ENCODE data around the gene SGPL1. TPM values are rescaled to one million over a fixed set of nuclear protein-coding genes. Genes with fewer than 3 reads are reported as not detected.

Gene SGPL1
- total RNA-seq, 1 experiment from 2014 or later: 52.6 TPM

GRCh38 chr10:70894416-70894815 lies 78.7 kb downstream of the SGPL1 start:
- H2BK5ac ChIP-seq (ENCODE audit: insufficient read length, low read length): no peak overlapping the region
- H3K27me3 ChIP-seq (ENCODE audit: insufficient read depth, low read length): no peaks in the 10 kb centered on the region
- no peak overlapping the region for H3T11ph ChIP-seq (ENCODE audit: low read length)
- no peak overlapping the region for H3K18ac ChIP-seq (ENCODE audit: insufficient read length, low read depth, low read length)
- H3K14ac ChIP-seq (ENCODE audit: insufficient read depth, low read length): no peak overlapping the region
- no peak overlapping the region for H3K4me2 ChIP-seq (ENCODE audit: insufficient read depth, insufficient read length, low read length)
- no peaks in the 10 kb centered on the region for H3K23me2 ChIP-seq (ENCODE audit: insufficient read length, low read depth, low read length, poor library complexity, severe bottlenecking)
- H4K91ac ChIP-seq (ENCODE audit: insufficient read length, low read depth, low read length): no peak overlapping the region
- H4K8ac ChIP-seq (replicated peaks; ENCODE audit: insufficient read length, low read depth, low read length): no peak overlapping the region
- no peak overlapping the region for H3K4ac ChIP-seq (ENCODE audit: low read depth, low read length)
- H2AFZ ChIP-seq (ENCODE audit: low read length): no peak overlapping the region
- no peak overlapping the region for H3K4me3 Mint-ChIP-seq
- no peaks in the 10 kb centered on the region for H4K20me1 ChIP-seq (ENCODE audit: control insufficient read depth, insufficient read depth, insufficient read length)
- DNase-seq: no peak
- no peak overlapping the region for H2BK120ac ChIP-seq (ENCODE audit: low read depth, low read length, poor library complexity, severe bottlenecking)
- H2BK20ac ChIP-seq (ENCODE audit: low read depth, low read length, poor library complexity, severe bottlenecking): no peak overlapping the region
- no peak overlapping the region for H4K5ac ChIP-seq (ENCODE audit: insufficient read length, low read depth, low read length)
- H2BK15ac ChIP-seq (ENCODE audit: low read depth, low read length): no peak overlapping the region
- H3K23ac ChIP-seq (ENCODE audit: insufficient read length, low read depth, low read length): no peak overlapping the region
- H2AK5ac ChIP-seq (ENCODE audit: insufficient read length, low read length): no peak overlapping the region
- TF ChIP-seq CTCF (conservative IDR thresholded peaks at IDR 0.05): no peak
- H2BK12ac ChIP-seq (ENCODE audit: insufficient read length, low read depth, low read length): no peak overlapping the region
- H3K27ac Mint-ChIP-seq: no peak overlapping the region
- no peak overlapping the region for H3K27ac ChIP-seq (ENCODE audit: insufficient read length, low read depth, low read length)
- H3K4me1 ChIP-seq (ENCODE audit: insufficient read depth, low read length): peaks cover 15% of the 10 kb centered on the region; the same call in 1 of the 2 replicates
- H3K36me3 Mint-ChIP-seq (ENCODE audit: insufficient read depth in 1 of 3, low read depth in 3 of 3): peaks cover 0 to 5% (median 0%) of the 10 kb centered on the region in 3 experiments; a peak in 2 of 7 replicates
- H3K79me2 ChIP-seq (ENCODE audit: insufficient read depth, low read length): no peaks in the 10 kb centered on the region
- no peak overlapping the region for H3K9ac ChIP-seq (ENCODE audit: extremely low read depth, insufficient read length, low read length)
- H3K56ac ChIP-seq (ENCODE audit: insufficient read length, low read depth, low read length): no peak overlapping the region
- H3K9me3 Mint-ChIP-seq: peaks cover 0 to 3% of the 10 kb centered on the region in 2 experiments; a peak in 2 of 5 replicates
- H3K27me3 Mint-ChIP-seq (ENCODE audit: low read depth): peaks cover 2% of the 10 kb centered on the region; the same call in 1 of the 2 replicates
- H3K79me1 ChIP-seq (ENCODE audit: insufficient read depth, low read depth, low read length, poor library complexity, severe bottlenecking): no peaks in the 10 kb centered on the region
- no peaks in the 10 kb centered on the region for H3K9me3 ChIP-seq (ENCODE audit: control insufficient read depth, low read depth, low read length)
- no CpG with 5 or more reads among the region's 2 CpGs for WGBS (ENCODE audit: extremely low coverage, insufficient read length, low lambda C conversion rate)
- H3K4me1 Mint-ChIP-seq: peaks cover 32 to 34% of the 10 kb centered on the region in 2 experiments
